ENCODE measurements around the gene CDH4.

GRCh38 chr20:61812121-61812844, 560.2 kb downstream of the CDH4 start:
- TF ChIP-seq EZH2 (IDR thresholded peaks at IDR 0.05; ENCODE audit: borderline replicate concordance, low read depth, low read length, severe bottlenecking) = no peak
- no peak for TF ChIP-seq CTCF (IDR thresholded peaks at IDR 0.05; ENCODE audit: extremely low read depth in 1 of 2, insufficient read depth in 1 of 2, low read depth in 1 of 2, low read length in 2 of 2)
- no peak for TF ChIP-seq GATA2 (IDR thresholded peaks at IDR 0.05; ENCODE audit: insufficient read depth, insufficient read length, low read depth, low read length)
- no peak for TF ChIP-seq MYC (IDR thresholded peaks at IDR 0.05; ENCODE audit: low read depth, low read length)
- no peak for TF ChIP-seq JUN (IDR thresholded peaks at IDR 0.05; ENCODE audit: borderline replicate concordance, insufficient read depth, insufficient read length, low read depth)
- TF ChIP-seq POLR2A (IDR thresholded peaks at IDR 0.05; ENCODE audit: low read depth, low read length) = no peak

Data from endothelial cell of umbilical vein (primary cell).